Cortex of kidney (tissue), 1 donor: ENCODE results near the gene CLEC4M.
"Not testable (repeated sequence)": the region's sequence is repeated elsewhere in the genome, so short reads cannot be mapped to it uniquely, and the experiment has no call there.

Experiments used
- DNase-seq: peaks from one replicate; lab custom pipeline; 2025; lab: John Stamatoyannopoulos, UW

The CLEC4M gene

DNA sequence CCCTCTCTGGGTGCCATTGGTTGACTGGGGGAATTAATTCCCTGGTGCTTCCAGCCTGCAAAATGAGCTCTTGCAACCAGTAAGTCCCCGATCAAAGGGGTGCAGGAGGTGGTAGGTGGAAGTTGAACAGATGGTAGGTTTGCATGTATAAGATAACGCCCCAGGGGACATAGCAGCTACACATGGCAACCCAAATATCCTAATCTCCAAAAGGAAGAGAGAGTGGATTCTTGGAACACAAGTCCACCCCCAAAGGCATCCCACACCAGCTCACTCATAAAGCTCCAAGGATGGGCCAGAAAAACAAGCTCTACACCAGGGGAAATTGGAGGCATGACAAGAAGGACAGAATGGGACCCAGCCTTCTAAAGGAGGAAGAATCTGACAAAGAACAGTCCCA is 20.5 kb upstream of the CLEC4M start:
- no peak for DNase-seq

DNA sequence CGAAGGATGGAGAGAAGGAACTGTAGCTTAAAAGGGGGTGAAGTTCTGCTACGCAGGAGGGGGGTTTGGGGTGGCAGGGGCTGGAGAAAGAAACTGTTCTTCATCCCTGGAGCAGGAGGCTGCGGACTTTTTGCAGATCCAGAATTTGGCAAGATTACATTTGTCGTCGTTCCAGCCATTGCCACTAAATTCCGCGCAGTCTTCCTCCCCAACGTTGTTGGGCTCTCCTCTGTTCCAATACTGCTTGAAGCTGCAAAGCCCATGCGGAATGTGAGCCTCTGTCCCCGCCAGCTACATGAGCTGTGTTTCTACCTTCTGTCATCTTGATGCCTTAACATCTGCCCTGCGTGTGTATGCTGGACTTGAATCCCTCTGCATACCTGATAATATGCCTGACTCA is 20.1 kb upstream of the CLEC4M start:
- DNase-seq, result no peak

DNA sequence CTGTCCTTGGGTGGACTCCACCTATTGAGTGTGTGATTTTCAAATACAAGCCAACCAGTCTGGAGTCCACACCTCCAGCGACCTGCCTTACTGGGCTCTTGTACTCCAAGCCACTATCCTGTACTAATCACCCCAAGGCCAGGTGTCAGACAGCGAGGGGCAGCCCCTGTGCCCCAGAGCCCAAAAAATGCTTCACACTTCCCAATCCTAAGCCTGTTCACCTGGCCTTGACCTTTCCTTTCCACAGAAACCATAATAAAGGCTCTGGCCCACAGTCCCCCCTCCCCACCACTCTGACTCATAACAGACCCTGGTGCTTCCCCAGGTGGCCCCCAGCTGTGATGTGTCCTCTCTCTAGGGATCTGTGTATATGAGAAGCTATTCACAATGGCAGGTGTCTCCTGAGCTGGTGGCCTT is 19.6 kb upstream of the CLEC4M start:
- no peak for DNase-seq

DNA sequence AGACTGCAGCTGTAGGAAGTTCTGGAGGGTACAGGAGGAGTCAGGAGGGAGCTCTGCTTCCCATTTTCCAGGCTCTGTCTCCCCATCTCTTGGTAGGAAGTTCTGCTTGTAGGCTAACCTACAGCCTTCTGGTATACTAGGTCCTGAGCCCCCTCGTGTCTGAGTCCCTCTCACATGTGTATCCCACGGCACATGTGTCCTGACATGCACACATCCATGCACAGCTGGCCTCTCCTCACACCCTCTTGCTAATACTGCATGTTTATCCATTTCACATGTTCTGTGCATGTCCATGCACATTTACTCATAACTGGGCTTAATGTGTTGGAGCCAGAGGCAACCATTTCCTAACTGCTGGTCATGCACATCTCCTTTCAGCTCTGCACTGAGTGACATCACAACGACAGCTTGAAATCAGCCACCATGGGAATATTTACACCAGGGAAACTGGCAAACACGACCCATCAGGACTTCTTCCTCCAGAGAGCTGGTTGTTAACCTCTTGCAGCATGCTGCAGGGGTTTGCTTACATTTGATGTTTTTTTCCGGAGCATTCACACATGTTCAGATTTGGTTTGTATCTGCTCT is 18.8 kb upstream of the CLEC4M start:
- no peak for DNase-seq

DNA sequence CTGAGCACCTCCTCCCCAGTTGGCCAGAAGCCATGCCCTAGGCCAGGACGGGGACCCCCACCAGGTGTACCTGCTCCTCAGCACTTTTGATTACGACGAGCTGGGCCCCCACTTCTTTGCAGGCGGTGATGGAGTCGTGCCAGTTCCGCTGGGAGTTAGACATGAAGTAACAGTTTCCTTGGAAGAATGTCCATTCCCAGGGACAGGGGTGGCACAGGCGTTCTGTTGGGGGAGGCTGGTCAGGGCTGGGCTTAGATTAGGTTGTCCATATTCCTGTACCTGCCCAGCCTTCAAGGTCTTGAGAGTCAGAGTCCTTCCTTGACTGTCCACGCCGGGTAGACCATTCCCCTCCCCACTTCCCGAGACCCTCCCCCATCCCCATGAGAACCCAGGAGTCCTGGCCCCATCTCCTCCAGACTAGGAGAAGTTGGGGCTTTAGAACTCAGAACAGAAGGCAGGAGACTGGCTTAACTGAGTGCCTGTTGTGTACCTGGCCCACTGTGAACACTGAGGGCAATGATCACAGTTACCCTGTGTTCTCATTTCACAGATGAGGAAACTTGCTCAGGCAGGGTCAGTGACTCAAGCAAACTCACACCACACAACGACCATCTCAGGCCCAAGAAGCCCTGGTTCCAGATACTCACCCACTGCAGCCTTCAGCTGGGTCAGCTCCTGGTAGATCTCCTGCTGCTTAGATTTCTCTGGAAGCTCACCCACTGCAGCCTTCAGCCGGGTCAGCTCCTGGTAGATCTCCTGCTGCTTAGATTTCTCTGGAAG is 18.0 kb upstream of the CLEC4M start:
- DNase-seq, result no peak

DNA sequence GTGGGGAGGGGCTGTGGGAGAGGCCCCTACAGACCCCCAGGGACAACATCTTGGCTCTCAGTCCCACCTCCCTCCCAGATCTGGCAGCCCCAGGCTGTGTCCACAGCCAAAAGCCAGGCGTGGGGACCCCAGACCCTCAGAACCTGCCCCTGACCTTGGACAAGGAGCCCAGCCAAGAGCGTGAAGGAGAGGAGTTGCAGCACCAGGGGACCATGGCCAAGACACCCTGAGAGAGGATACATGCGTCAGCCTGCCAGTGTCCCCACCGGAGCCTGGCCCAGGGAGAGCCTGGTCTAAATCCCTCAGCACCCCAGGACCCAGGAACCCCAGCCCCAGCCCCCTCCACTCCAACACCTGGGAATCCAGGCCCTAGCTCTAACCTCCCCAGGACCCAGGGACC is 16.7 kb upstream of the CLEC4M start:
- not testable (repeated sequence) for DNase-seq

DNA sequence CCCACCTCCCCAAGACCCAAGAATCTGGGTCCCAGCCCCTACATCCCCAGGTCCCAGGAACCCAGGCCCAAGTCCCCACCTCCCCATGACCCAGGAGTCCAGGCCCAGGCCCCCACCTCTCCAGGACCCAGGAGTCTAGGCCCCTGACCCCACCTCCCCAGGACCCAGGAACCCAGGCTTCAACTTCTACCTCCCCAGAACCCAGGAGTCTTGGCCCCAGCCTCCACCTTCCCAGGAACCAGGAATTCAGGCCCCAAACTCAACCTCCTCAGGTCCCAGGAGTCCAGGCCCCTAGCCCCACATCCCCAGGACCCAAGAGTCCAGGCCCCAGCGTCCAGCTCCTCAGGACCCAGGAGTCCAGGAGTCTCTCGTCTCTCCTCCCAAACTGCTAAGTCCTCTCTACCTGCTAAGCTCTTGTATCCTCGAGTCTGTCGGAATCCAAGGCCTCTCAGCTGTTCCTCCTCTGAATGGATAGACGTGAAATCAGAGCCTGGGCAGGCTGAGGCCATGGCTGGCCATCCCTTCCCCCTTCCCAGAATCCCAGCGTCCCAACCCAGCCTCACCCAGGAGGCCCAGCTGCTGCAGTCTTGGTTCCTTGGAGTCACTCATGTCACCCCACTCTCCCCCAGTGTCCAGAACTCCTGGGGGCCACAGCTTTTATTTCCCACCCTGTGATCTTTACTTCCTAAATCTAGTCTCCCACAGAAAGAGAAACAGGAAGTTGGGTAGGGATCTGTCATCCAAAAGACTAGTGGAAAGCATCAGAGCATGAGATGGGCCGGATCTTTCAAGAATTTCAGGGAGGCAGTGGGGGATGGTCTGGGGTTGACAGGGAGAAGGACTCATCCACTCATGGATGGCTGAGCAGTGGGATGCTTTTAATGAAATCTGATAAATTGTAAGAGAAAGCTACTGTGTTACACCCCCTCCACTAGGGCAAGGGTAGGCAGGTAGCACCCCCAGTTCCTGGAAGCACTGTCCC is 15.8 kb upstream of the CLEC4M start, which contains the start of gene CD209:
CD209 (minus strand) TSS at position 632 of the 982 bp plus-strand sequence; CDS start at position 609, 23 bp downstream.
- no peak for DNase-seq

DNA sequence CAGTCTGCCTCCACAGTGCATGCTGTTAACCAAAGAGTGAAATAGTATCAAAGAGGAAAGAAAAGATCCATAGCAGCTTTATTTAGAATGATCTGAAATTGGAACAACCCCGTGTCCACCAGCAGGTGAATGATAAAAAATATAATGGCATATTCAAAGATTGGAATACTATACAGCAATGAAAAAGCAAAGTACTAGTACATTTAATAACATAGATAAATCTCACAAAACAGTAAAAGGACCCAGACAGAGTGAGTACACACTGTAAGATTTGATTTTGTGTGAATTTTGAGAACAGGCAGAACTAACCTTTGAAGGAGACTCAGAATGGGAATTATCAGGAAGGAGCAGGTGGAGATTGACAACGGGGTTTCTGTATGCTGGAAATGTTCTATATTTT is 14.9 kb upstream of the CLEC4M start:
- no peak for DNase-seq

DNA sequence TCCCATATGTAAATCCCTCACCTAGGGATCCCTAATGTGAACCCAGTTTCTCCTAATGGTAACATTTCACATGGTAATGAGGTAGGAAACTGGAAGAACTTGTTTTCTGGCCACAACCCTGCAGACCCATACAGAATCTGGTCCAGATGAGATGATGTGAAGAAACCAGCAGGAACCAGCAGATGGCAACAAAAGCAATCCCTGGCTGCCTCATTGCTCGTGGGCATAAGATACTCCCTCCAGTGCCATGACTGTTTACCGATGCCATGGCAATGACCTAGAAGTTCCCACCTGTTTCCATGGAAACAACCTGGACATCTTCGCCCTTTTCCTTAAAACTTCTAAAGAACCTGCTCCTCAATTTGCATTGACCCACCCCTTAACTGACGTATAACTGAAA is 14.3 kb upstream of the CLEC4M start:
- DNase-seq, result no peak

DNA sequence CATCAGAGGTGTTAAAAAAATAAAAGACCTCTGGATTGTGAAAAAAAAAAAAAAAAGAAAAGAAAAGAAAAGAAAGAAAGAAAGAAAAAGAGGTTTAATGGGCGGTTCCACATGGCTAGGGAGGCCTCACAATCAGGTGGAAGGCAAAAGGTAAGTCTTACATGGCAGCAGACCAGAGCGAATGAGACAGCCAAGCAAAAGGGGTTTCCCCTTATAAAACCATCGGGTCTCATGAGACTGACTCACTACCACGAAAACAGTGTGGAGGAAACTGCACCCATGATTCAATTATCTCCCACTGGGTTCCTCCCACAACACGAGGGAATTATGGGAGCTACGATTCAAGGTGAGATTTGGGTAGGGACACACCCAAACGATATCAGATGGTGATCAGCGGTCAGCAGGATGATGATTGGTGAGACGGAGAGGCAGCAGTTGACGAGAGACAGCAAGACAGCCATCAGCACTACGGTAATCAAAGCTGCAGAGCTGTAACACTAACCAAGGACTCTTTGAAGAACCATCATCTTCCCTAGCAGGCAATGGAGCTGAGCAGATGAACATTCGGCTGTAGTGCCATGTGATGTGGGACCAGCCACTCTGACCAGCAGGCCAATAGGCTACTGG is 11.8 kb upstream of the CLEC4M start:
- DNase-seq, result no peak

DNA sequence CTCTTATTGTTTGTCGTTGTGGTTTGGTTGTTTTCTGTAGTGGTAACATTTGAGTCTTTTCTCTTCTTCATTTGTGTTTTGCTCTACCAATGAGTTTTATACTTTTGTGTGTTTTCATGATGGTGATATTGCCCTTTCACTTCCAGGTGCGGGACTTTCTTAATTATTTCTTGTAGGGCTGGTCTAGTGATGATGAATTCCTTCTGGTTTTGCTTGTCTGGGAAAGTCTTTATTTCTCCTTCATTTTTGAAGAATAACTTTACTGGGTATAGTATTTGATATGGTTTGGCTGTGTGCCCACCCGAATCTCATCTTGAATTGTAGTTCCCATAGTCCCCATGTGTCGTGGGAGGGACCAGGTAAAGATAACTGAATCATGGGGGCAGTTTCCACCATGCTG is 6.8 kb upstream of the CLEC4M start:
- DNase-seq, result no peak

DNA sequence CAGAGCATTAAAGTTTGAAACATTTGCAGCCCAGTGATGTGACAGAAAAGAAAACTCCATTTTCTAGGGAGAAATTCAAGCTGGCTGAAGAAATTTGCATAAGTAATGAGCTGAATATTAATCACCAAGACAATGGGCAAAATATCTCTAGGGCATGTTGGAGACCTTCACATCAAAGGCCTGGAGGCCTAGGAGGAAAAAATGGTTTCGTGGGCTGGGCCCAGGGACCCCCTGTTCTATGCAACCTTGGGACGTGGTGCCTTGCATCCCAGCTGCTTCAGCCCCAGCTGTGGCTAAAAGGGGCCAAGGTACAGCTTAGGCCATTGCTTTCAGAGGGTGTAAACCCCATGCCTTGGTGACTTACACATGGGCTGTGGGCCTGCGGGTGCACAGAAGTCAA is 5.7 kb upstream of the CLEC4M start:
- no peak for DNase-seq

DNA sequence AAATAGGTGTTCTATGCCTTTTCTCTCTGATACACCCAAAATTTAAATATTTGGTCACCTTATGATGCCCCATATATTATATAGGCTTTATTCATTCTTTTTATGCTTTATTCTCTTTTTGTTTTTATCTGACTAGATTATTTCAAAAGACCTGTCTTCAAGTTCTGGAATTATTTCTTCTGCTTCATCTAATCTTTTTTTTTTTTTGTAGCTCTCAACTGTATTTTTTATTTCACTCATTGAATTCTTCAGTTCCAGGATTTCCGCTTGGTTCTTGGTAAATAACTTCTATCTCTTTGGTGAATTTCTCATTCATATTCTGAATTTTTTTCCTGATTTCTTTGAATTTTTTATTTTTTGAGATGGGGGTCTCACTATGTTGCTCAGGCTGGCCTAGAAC is 3.9 kb upstream of the CLEC4M start:
- DNase-seq, result no peak

DNA sequence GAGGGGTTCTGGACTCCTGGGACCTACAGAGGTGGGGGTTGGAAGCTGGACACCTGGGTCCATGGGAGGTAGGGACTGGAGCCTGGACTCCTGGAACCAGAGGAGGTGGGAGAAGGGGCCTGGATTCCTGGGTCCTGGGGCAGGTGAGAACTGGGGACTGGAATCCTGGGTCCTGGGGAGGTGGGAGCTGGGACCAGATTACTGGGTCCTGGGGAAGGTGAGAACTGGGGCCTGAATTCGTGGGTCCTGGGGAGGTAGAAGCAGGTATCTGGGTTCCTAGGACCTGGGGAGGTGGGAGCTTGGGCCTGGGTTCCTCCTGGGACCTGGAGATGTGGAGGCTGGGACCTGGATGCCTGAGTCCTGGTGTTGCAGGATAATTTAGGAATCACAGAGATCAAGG is 653 bp downstream of the CLEC4M start:
- DNase-seq, result no peak

DNA sequence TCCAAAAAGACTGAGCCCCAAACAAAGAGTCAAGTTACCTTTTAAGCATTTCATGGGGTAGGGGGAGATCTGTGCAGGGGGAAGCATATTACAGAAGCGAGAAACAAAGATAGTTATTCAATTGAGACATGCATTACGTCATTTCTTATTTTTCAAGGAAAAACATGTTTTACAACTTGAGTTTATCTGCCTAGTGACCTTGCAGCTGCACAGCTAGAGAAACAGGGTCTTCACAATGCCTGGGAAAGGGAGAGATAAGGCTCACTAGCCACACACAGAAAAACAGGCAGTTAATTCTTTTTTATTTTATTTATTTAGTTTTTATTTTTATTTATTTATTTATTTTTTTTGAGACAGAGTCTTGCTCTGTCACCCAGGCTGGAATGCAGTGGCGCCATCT is 1.1 kb downstream of the CLEC4M start:
- not testable (repeated sequence) for DNase-seq

DNA sequence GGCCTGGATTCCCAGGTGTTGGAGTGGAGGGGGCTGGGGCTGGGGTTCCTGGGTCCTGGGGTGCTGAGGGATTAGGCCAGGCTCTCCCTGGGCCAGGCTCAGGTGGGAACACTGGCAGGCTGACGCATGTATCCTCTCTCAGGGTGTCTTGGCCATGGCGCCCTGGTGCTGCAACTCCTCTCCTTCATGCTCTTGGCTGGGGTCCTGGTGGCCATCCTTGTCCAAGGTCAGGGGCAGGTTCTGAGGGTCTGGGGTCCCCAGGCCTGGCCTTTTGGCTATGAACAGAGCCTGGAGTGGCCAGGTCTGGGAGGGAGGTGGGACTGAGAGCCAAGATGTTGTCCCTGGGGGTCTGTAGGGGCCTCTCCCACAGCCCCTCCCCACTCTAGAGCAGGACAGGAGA is 2.0 kb downstream of the CLEC4M start:
- DNase-seq, result not testable (repeated sequence)

DNA sequence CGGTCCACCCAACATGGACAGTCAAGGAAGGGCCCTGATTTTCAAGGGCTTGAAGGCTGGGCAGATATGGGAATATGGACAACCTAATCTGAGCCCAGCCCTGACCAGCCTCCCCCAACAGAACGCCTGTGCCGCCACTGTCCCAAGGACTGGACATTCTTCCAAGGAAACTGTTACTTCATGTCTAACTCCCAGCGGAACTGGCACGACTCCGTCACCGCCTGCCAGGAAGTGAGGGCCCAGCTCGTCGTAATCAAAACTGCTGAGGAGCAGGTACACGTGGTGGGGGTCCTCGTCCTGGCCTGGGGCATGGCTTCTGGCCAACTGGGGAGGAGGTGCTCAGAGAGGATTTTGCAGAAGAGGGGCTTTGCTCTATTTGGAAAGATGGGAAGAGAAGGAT is 3.5 kb downstream of the CLEC4M start:
- DNase-seq, result no peak

DNA sequence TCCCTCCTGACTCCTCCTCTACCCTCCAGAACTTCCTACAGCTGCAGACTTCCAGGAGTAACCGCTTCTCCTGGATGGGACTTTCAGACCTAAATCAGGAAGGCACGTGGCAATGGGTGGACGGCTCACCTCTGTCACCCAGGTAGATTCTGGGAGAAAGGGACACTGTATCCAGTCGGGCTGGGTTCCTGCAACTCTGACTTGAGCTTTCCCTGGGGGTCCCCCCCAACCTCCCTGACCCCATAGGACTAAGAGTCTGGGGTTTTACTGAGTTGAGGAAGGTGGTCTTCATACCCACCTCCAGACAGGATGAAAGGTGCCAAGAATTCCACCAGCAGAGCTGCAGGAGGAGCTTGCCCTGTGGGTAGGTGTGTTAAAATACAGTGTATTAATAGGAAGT is 4.4 kb downstream of the CLEC4M start:
- DNase-seq, result no peak

DNA sequence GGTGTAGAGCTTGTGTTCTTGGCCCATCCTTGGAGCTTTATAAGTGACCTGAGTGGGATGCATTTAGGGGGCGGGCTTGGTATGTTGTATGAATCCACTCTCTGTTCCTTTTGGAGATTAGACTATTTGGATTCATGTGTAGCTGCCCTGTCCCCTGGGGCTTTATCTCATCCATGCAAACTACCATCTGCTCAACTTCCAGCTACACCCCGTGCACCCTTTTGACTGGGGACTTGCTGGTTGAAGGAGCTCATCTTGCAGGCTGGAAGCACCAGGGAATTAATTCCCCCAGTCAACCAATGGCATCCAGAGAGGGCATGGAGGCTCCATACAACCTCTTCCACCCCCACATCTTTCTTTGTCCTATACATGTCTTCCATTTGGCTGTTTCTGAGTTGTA is 6.1 kb downstream of the CLEC4M start:
- DNase-seq, result no peak

DNA sequence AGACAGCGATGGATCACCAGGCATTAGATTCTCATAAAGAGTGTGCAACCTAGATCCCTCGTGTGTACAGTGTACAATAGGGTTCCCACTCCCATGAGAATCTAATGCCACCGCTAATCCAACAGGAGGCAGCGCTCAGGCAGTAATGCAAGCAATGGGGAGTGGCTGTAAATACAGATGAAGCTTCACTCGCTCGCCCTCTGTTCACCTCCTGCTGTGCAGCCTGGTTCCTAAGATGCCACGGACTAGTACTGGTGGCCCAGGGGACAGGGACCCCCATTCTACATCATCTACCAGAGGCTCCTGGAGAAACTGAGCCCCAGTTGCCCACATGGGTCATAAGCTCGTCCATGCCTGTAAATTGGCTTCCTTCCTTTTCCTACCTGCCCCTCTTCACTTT is 8.0 kb downstream of the CLEC4M start:
- DNase-seq, result no peak

DNA sequence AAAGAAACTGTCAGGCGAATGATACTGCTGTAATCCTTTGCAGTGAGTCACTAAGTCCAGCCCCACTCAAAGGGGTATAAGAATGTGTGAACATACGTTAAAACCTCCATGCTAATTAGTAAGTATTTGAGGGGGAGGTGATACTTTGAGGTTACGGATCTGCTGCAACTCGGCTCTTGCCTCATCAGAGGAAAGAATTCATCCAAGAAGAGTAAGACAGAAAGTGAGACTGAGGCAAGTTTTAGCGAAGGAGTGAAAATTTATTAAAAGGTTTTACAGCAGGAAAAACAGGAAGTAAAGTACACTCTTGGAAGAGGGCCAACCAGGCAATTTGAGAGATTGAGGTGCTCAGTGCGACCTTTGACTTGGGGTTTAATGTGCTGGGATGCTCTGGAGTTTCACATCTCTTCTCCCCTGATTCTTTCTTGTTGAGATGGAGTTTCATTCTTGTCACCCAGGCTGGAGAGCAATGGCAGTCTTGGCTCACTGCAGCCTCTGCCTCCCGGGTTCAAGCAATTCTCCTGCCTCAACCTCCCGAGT is 9.8 kb downstream of the CLEC4M start:
- no peak for DNase-seq

DNA sequence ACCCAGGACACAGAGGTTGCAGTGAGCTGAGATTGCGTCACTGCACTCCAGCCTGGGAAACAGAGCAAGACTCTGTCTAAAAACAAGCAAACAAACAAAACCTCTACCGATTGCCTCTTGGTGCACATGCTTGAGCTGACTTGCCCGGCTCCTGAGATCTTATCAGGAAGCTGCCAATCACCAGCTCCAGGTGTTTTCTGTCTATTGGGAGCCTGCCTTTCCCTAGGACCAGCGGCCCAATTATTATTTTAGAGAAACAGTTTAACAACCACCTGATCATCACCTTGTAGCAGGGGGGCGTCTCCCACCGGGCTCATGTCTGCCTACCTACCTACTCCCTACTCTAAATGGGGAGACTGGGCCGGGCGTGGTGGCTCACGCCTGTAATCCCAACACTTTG is 10.8 kb downstream of the CLEC4M start:
- DNase-seq, result no peak
